ENCODE results near the gene CHRM5.
"Not testable (repeated sequence)": the region's sequence is repeated elsewhere in the genome, so short reads cannot be mapped to it uniquely, and the experiment has no call there.

CHRM5 gene

DNA sequence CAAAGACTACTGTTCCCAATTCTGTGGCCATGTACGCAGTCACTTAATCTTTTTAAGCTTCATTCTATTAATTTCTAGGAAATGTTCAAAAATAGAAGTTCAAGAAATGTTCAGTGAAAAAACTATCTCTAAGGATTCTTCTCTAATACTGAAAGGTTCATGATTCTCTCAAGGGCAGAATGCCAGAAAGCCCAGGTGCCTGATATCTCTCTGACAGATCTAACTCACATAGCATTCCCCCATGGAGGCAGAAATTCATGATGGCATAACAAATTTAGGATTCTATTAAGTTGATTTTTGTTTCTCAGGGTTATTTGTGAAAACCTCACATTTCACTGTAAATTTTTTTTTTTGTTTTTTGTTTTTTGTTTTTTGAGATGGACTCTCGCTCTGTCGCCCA, 17.5 kb downstream of the CHRM5 start:
- no peak for DNase-seq (ENCODE audit: low read depth)
- no peak overlapping the region for H3K4me3 ChIP-seq (ENCODE audit: low read length)
- TF ChIP-seq, protein P1, sequence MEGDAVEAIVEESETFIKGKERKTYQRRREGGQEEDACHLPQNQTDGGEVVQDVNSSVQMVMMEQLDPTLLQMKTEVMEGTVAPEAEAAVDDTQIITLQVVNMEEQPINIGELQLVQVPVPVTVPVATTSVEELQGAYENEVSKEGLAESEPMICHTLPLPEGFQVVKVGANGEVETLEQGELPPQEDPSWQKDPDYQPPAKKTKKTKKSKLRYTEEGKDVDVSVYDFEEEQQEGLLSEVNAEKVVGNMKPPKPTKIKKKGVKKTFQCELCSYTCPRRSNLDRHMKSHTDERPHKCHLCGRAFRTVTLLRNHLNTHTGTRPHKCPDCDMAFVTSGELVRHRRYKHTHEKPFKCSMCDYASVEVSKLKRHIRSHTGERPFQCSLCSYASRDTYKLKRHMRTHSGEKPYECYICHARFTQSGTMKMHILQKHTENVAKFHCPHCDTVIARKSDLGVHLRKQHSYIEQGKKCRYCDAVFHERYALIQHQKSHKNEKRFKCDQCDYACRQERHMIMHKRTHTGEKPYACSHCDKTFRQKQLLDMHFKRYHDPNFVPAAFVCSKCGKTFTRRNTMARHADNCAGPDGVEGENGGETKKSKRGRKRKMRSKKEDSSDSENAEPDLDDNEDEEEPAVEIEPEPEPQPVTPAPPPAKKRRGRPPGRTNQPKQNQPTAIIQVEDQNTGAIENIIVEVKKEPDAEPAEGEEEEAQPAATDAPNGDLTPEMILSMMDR (IDR thresholded peaks at IDR 0.05; ENCODE audit: insufficient read depth, low read depth, low read length, missing control alignments), result no peak

DNA sequence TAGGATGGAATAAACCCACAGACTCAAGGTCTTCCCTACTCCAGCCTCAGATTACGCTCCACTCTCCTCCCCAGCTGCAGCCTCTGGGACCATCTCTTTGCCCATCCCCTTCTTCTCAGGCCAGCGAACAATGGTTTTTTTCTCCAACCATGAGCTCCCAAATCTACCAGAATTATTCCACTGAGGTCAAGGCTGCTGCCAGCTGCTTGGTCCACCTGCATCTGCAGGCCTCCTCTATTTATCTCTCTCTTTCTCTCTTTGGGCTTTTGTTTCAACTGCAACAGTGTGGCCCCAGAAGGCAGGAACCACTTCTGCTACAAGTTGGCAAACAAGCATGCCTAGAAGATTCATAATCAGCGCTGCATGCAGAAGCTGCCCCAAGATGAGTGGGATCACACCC, 19.1 kb downstream of the CHRM5 start:
- TF ChIP-seq, protein P1 (IDR thresholded peaks at IDR 0.05; ENCODE audit: insufficient read depth, low read depth, low read length, missing control alignments), result no peak
- DNase-seq (ENCODE audit: low read depth), result no peak
- H3K4me3 ChIP-seq (ENCODE audit: low read length), result no peak overlapping the region

DNA sequence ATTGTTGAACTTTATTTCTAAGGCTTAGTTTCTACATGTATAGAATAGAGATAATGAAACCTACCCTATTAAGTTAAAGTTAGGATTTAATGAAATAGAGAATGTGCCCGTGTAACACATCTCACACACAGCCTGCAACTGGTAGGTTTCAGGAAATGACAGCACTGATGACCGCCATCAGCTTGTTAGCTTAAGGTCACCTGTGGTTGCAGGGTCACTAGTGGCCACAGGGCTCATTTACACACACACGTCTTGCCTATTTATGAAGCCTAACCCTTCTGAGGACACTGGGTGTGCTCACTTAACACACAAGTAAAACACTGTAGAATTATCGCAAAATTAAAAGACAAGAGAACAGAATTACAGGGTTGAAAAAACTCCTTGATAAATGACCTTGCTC, 20.1 kb downstream of the CHRM5 start:
- no peak overlapping the region for H3K4me3 ChIP-seq (ENCODE audit: low read length)
- DNase-seq (ENCODE audit: low read depth), result peak; percentile 7
- TF ChIP-seq, protein P1 (IDR thresholded peaks at IDR 0.05; ENCODE audit: insufficient read depth, low read depth, low read length, missing control alignments), result no peak

DNA sequence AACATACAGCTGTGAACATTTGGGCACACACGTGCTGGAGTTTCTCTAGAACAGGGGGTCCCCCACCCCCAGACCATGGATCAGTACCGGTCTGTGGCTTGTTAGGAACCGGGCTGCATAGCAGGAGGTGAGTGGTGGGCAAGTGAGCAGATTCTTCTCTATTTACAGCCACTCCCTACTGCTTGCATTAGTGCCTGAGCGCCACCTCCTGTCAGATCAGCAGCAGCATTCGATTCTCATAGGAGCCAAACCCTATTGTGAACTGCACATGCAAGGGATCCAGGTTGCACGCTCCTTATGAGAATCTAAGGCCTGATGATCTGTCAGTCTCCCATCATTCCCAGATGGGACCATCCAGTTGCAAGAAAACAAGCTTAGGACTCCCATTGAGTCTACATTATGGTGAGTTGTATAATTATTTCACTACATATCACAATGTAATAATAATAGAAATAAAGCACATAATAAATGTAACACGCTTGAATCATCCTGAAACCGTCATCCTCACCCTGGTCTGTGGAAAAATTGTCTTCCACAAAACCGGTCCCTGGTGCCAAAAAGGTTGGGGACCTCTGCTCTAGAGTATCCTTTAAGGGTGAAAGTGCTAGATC, 25.8 kb downstream of the CHRM5 start:
- TF ChIP-seq, protein P1 (IDR thresholded peaks at IDR 0.05; ENCODE audit: insufficient read depth, low read depth, low read length, missing control alignments), result peak; percentile 66
- peak; percentile 59 for DNase-seq (ENCODE audit: low read depth)
- H3K4me3 ChIP-seq (ENCODE audit: low read length), result no peak overlapping the region

DNA sequence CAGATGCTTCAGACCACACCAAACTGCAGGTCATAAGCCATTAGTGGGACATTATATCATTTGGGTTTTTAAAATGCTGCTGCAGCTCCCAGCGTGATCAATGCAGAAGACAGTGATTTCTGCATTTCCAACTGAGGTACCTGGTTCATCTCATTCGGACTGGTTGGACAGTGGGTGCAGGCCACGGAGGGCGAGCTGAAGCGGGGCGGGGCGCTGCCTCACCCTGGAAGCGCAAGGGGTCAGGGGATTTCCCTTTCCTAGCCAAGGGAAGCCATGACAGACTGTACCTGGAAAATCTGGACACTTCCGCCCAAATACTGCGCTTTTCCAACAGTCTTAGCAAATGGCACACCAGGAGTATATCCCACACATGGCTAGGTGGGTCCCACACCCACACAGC, 27.4 kb downstream of the CHRM5 start:
- H3K4me3 ChIP-seq (ENCODE audit: low read length); DNase-seq (ENCODE audit: low read depth): not testable (repeated sequence)

DNA sequence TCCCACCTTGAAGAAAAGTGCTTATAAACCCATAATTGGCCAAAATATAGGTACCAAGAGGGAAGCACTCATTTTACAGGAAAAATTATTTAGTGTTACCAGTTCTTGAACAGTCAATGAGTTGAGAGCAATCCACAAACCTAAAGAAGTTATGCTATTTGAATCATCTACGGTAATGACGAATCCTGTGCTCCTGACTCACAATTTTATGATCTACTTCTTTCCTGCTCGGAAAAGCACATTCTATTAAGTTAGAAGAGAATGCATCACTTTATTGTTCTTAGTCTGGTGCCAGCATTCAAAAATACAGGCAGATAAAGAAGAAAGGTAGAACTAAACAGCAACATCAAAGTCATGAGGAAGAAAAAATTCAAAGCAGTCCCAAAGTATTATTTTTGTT, 33.2 kb downstream of the CHRM5 start:
- TF ChIP-seq, protein P1 (IDR thresholded peaks at IDR 0.05; ENCODE audit: insufficient read depth, low read depth, low read length, missing control alignments), result no peak
- no peak overlapping the region for H3K4me3 ChIP-seq (ENCODE audit: low read length)

DNA sequence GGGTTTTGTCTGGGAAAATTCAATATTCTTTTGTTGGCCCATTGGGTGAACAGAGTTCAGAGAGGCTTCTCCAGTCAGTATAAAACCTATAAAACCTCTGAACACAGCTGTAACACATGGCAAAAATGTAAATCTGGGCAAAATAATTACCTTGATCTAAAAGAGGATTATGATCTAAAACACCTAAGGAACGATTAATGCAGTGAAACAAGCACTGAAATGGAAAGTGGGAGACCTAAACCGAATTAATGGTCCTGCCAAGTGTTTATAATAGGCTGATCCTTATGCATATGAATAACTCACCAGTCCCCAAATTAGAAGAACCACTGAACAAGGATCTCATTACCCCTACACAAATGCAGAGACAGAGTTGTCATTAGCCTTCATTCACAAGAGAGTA, 38.1 kb downstream of the CHRM5 start:
- TF ChIP-seq, protein P1 (IDR thresholded peaks at IDR 0.05; ENCODE audit: insufficient read depth, low read depth, low read length, missing control alignments), result no peak
- no peak overlapping the region for H3K4me3 ChIP-seq (ENCODE audit: low read length)
- no peak for DNase-seq (ENCODE audit: low read depth)

More for the DNA sequence above, 33.2 kb downstream of the CHRM5 start:
- peak; percentile 64 for DNase-seq (ENCODE audit: low read depth)
